ENCODE measurements around the gene NID2.

The NID2 gene

DNA sequence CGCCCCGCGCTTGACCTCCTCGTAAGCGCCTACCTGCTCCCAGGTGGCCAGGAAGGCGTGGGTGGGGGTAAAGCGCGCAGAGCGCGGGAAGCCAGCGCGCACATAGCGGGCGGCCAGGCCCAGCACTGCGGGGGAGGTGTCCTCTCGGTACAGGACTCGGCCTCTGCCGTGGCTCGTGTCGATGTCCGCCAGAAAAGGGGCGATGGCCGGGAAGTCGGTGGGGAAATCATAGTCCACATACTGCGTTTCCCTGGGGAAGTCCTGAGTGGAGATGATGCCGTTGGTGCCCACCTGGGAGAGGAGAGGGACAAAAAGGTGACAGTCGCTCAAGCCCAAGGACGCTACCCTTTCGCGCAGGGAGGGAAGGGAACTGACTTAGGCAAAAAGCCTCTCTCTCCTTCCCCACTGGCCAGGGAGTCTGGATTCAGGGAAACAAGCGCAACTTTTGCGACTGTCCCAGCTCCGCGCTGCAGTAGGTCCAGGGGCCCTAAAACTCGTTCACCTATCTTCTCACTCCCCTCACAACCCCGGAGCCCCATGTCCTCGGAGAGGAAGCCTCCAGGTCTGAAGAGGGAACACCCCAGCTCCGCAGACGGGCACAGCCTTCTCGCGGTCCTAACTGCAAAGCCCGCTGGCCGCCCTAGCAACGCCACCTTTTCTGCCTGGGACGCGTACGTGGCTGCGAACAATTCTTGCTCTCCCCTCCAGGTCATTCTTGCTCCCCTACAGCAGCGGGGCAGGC, 815 bp downstream of the NID2 start:
- TF ChIP-seq POLR2AphosphoS5 (IDR thresholded peaks at IDR 0.05; ENCODE audit: low read depth, low read length) (no peak), TAF1 (IDR thresholded peaks at IDR 0.05; ENCODE audit: borderline replicate concordance, low read depth, low read length) (no peak), POLR2A (IDR thresholded peaks at IDR 0.05; ENCODE audit: low read depth, low read length) (no peak)
- FAIRE-seq, result no peak
- DNase-seq (ENCODE audit: insufficient read length), result no peak

DNA sequence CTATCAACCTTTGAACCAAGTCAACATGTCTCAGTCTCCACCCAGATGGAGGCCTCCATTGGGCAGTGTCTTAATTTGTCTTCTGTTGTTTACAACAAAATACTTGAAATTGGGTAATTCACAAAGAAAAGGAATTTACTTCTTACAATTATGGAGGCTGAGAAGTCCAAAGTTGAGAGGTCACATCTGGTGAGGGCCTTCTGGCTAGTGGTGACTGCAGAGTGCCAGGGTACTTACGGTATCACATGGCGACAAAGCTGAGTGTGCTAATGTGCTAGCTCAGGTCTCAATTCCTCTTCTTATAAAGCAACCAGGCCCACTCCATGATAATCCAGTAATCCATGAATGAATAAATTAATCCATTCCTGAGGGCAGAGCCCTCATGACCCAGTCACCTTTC, 4.7 kb downstream of the NID2 start:
- TF ChIP-seq TAF1 (IDR thresholded peaks at IDR 0.05; ENCODE audit: borderline replicate concordance, low read depth, low read length) (no peak), POLR2A (IDR thresholded peaks at IDR 0.05; ENCODE audit: low read depth, low read length) (no peak), POLR2AphosphoS5 (IDR thresholded peaks at IDR 0.05; ENCODE audit: low read depth, low read length) (no peak)
- FAIRE-seq, result no peak

DNA sequence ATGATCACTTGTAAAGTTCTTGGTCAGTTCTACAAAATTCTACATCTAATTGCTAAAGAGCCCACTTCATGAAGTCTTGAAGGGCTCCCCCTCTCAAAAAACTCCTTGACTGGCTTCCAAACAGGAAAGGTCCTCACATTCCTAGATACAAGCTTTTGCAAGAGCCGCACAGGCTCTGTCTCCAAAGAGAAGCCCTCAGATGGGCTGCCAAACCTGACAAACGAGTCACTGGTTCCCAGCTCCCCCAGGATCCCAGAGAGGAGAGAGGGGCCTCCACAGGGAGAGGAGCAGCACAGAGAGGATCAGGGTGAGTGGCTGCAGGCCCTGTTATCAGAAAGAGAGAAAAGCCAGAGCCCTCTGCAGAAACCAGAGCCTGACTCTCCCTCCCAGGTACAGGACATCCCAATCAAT, 5.8 kb downstream of the NID2 start:
- no peak for TF ChIP-seq POLR2A (IDR thresholded peaks at IDR 0.05; ENCODE audit: low read depth, low read length)
- no peak for TF ChIP-seq TAF1 (IDR thresholded peaks at IDR 0.05; ENCODE audit: borderline replicate concordance, low read depth, low read length)
- no peak for TF ChIP-seq POLR2AphosphoS5 (IDR thresholded peaks at IDR 0.05; ENCODE audit: low read depth, low read length)
- FAIRE-seq (no peak), DNase-seq (ENCODE audit: insufficient read length) (no peak)

More for the DNA sequence above, 4.7 kb downstream of the NID2 start:
- no peak for DNase-seq (ENCODE audit: insufficient read length)

DNA sequence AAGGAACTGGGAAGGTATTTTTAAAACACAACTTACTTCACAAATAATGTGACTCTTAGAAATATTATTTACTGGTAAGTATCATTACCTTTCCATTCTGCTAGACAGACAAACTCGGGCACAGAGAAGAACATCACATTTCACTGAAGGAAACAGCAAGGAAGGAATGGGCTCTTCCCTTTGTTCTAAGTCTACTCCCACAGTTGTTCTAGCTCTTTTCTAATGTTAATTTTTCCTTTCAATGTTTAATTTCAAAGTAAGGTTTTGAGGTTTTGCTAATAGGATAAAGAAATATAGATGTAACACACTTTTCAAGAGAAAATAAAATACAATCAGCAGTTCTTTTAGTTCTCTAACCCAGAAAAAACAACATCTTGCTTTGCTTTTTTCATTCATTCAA, 7.0 kb downstream of the NID2 start:
- FAIRE-seq (no peak), DNase-seq (ENCODE audit: insufficient read length) (no peak)
- no peak for TF ChIP-seq TAF1 (IDR thresholded peaks at IDR 0.05; ENCODE audit: borderline replicate concordance, low read depth, low read length)
- TF ChIP-seq POLR2AphosphoS5 (IDR thresholded peaks at IDR 0.05; ENCODE audit: low read depth, low read length), result no peak
- TF ChIP-seq POLR2A (IDR thresholded peaks at IDR 0.05; ENCODE audit: low read depth, low read length), result no peak

DNA sequence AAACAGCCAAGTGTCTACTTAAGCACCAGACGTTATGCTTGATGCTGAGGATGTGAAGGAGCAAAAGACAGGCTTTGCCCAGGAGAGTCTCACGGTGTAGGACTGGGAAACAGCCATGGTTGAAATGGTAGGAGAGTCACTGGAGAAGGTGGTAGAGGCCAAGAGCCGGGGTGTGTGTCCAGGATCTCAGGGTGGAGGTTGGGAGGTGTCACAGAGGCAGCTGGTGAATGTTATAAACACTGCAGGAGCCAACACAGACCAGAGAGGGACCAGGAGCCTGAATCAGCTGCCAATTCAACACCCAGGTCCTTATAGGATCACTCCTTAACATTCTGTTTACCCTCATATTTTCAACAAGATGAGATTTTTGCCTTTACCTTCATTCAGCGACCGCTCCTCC, 7.5 kb downstream of the NID2 start:
- no peak for DNase-seq (ENCODE audit: insufficient read length)
- no peak for FAIRE-seq

DNA sequence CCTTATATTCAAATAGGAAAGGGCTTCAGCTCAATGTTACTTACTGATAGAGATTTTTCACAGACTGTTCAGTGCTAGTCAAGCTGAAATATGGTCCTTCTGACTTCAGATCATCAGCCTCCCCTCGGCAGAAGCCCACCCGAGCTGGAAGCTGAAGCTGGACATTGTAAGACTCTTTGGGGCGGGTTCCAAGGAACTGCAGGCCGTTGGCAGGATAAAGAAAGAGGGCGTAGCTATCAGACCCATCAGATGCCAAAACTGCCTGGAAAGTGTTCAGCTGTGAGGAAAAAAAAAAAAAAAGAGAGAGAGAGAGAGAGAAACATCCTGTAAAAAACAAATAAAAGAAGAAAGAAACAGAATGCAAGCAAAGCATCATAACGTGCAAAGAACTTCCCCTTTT, 8.8 kb downstream of the NID2 start:
- DNase-seq (ENCODE audit: insufficient read length) (no peak), FAIRE-seq (no peak)
- TF ChIP-seq POLR2AphosphoS5 (IDR thresholded peaks at IDR 0.05; ENCODE audit: low read depth, low read length), result no peak
- no peak for TF ChIP-seq POLR2A (IDR thresholded peaks at IDR 0.05; ENCODE audit: low read depth, low read length)
- TF ChIP-seq TAF1 (IDR thresholded peaks at IDR 0.05; ENCODE audit: borderline replicate concordance, low read depth, low read length), result no peak

More for the DNA sequence above, 7.5 kb downstream of the NID2 start:
- TF ChIP-seq POLR2AphosphoS5 (IDR thresholded peaks at IDR 0.05; ENCODE audit: low read depth, low read length) (no peak), POLR2A (IDR thresholded peaks at IDR 0.05; ENCODE audit: low read depth, low read length) (no peak)

DNA sequence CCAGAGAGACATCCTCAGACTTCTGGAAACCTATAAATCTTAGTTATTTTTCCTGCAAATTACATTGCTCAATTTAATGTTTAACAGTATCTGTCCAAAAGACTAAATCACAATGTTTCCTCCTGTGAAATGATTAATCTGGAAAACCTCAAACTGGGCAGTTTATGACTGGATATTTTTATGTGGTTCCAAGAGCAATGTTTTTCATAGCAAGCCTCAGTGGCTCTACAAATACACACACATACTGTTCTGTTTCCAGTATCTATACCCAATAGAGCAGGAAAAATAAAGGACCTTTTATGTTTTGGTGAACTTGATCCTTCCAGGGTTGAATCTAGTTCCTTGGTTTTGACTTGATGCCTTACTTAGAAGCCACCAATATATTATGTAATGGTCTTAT, 9.2 kb downstream of the NID2 start:
- FAIRE-seq (no peak), DNase-seq (ENCODE audit: insufficient read length) (no peak)
- TF ChIP-seq TAF1 (IDR thresholded peaks at IDR 0.05; ENCODE audit: borderline replicate concordance, low read depth, low read length) (no peak), POLR2AphosphoS5 (IDR thresholded peaks at IDR 0.05; ENCODE audit: low read depth, low read length) (no peak), POLR2A (IDR thresholded peaks at IDR 0.05; ENCODE audit: low read depth, low read length) (no peak)

DNA sequence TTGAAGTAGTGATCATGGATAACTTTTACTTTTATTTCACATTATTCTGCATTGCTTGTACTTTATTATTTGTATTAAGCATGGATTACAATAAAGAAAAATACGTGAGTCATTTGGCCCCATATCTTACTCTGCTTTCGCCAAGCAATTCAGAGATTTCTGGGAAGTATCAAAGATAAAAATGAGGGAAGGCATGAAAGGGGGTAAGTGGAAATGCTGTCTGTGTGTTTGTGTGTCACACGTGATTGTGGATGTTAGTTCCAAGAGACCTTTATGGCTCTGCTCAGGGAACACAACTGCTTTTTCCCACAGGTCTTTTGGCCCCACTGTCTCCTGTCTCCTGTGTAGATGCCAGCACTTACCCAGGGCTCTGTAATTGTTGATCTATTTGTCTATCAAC, 10.5 kb downstream of the NID2 start:
- TF ChIP-seq TAF1 (IDR thresholded peaks at IDR 0.05; ENCODE audit: borderline replicate concordance, low read depth, low read length), result no peak
- TF ChIP-seq POLR2AphosphoS5 (IDR thresholded peaks at IDR 0.05; ENCODE audit: low read depth, low read length), result no peak
- no peak for TF ChIP-seq POLR2A (IDR thresholded peaks at IDR 0.05; ENCODE audit: low read depth, low read length)
- no peak for DNase-seq (ENCODE audit: insufficient read length)
- FAIRE-seq, result no peak

DNA sequence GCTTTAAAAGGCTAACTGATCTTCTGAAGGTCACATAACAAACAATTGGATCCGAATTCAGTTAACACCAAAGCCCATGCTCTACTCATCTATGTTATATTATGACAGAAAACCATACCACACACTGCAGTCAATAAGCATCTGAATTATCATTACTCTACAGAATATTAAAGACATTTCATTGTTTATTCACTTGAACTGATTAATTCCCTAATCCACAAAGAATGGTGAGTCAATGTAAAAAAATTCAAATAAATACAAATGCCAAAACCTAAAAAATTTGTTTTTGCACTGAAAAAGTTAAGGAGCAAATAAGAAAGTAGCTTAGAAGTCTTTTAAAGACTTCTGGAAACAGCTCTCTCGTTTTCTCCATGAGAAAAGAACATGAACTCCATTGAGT, 13.7 kb downstream of the NID2 start:
- no peak for TF ChIP-seq POLR2A (IDR thresholded peaks at IDR 0.05; ENCODE audit: low read depth, low read length)
- TF ChIP-seq TAF1 (IDR thresholded peaks at IDR 0.05; ENCODE audit: borderline replicate concordance, low read depth, low read length), result no peak
- no peak for TF ChIP-seq POLR2AphosphoS5 (IDR thresholded peaks at IDR 0.05; ENCODE audit: low read depth, low read length)
- DNase-seq (ENCODE audit: insufficient read length) (no peak), FAIRE-seq (no peak)

DNA sequence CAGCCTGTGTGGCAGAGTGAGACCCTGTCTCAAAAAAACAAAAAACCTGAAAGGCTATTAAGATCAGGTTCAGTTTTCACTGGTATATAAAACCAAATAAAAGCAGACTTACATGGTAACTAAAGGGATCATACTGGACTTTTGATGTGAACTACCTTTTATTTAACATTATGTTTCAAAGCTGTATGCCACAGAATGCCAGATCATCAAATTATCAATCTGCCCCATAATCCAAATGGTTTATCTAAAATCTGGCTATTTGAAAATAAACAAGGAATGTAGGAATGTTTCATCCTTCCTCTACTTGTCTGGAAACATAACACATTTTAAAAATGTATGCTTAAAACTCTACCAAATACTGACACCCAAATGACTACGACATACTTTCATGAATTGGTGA, 14.2 kb downstream of the NID2 start:
- no peak for TF ChIP-seq POLR2A (IDR thresholded peaks at IDR 0.05; ENCODE audit: low read depth, low read length)
- TF ChIP-seq TAF1 (IDR thresholded peaks at IDR 0.05; ENCODE audit: borderline replicate concordance, low read depth, low read length), result no peak
- no peak for TF ChIP-seq POLR2AphosphoS5 (IDR thresholded peaks at IDR 0.05; ENCODE audit: low read depth, low read length)
- DNase-seq (ENCODE audit: insufficient read length) (no peak), FAIRE-seq (no peak)

DNA sequence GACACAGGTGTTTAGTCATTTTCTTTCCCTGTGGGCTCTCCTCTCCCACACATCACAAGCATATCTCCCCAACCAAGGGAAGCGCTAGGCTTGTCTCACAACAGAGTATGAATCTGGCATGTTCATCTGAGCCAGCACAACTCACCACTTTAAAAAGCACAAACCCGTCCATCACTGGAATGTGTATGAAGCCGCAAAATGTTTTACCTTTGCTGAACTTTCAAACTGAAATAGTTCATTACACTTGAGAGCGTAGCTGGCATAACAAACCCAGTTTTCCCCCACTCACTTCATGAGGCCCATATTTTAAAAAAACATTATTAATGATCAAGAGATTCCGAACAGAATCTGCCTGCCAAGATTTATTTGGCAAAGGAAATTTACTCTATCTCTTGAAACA, 15.8 kb downstream of the NID2 start:
- DNase-seq (ENCODE audit: insufficient read length), result no peak
- FAIRE-seq, result no peak
- no peak for TF ChIP-seq POLR2AphosphoS5 (IDR thresholded peaks at IDR 0.05; ENCODE audit: low read depth, low read length)
- TF ChIP-seq POLR2A (IDR thresholded peaks at IDR 0.05; ENCODE audit: low read depth, low read length), result no peak
- no peak for TF ChIP-seq TAF1 (IDR thresholded peaks at IDR 0.05; ENCODE audit: borderline replicate concordance, low read depth, low read length)

DNA sequence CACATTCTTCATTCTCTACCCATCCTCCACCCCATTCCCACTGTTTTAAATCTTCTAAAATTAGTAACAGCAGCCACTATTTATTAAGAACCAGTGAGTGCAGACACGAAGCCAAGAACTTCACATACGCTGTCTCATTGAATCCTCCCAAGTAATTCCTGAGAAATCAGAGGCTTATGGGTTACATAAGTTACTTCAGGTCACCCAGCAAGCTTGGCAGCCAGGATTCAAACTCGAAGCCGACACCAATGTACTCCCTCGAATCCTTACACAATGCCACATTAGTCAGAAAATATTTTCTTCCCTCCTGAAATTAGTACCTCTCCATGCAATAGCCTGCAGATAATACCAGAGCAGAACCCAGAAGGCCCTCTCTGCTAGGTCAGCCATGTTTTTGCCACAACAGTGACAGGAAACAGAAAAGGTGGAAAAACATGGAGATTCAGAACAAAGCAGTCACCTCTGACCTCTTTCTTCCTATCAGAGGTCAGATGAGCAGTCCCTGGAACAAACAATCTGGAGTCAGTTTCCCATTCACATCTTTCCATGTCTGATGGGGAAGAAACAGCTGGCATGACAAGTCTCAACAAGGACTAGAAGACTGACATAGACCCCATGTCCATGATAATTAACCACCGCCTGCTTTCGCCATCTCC, 16.4 kb downstream of the NID2 start:
- TF ChIP-seq POLR2A (IDR thresholded peaks at IDR 0.05; ENCODE audit: low read depth, low read length) (no peak), POLR2AphosphoS5 (IDR thresholded peaks at IDR 0.05; ENCODE audit: low read depth, low read length) (no peak), TAF1 (IDR thresholded peaks at IDR 0.05; ENCODE audit: borderline replicate concordance, low read depth, low read length) (no peak)
- FAIRE-seq (no peak), DNase-seq (ENCODE audit: insufficient read length) (no peak)

All from GM12892 (cell line).